Measurements from ENCODE around the gene BROX.

DNA sequence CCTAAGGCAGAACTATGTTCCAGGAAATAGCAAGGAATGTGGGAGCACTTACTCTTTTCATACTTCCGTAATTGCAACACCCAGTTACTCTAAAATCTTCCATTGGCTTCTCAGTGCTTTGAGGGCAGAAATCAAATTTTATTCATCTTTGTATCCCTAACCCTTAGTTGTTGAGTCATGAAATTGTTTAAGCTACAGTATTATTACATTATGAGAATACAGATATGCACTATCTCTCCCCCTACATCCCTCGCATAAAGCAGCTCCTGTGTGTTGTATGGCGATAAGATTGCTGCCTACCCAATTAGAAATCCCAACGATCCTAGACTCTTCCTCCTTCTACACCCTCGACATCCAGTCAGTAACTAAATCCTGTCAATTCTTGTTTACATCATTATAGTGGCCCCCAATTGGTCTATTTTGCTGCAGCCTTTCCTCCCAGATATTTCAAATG, 2.6 kb upstream of the BROX start:
- TF ChIP-seq, protein P1, sequence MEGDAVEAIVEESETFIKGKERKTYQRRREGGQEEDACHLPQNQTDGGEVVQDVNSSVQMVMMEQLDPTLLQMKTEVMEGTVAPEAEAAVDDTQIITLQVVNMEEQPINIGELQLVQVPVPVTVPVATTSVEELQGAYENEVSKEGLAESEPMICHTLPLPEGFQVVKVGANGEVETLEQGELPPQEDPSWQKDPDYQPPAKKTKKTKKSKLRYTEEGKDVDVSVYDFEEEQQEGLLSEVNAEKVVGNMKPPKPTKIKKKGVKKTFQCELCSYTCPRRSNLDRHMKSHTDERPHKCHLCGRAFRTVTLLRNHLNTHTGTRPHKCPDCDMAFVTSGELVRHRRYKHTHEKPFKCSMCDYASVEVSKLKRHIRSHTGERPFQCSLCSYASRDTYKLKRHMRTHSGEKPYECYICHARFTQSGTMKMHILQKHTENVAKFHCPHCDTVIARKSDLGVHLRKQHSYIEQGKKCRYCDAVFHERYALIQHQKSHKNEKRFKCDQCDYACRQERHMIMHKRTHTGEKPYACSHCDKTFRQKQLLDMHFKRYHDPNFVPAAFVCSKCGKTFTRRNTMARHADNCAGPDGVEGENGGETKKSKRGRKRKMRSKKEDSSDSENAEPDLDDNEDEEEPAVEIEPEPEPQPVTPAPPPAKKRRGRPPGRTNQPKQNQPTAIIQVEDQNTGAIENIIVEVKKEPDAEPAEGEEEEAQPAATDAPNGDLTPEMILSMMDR (IDR thresholded peaks at IDR 0.05; ENCODE audit: low read depth, low read length, missing input control), result no peak
- TF ChIP-seq, protein P2, sequence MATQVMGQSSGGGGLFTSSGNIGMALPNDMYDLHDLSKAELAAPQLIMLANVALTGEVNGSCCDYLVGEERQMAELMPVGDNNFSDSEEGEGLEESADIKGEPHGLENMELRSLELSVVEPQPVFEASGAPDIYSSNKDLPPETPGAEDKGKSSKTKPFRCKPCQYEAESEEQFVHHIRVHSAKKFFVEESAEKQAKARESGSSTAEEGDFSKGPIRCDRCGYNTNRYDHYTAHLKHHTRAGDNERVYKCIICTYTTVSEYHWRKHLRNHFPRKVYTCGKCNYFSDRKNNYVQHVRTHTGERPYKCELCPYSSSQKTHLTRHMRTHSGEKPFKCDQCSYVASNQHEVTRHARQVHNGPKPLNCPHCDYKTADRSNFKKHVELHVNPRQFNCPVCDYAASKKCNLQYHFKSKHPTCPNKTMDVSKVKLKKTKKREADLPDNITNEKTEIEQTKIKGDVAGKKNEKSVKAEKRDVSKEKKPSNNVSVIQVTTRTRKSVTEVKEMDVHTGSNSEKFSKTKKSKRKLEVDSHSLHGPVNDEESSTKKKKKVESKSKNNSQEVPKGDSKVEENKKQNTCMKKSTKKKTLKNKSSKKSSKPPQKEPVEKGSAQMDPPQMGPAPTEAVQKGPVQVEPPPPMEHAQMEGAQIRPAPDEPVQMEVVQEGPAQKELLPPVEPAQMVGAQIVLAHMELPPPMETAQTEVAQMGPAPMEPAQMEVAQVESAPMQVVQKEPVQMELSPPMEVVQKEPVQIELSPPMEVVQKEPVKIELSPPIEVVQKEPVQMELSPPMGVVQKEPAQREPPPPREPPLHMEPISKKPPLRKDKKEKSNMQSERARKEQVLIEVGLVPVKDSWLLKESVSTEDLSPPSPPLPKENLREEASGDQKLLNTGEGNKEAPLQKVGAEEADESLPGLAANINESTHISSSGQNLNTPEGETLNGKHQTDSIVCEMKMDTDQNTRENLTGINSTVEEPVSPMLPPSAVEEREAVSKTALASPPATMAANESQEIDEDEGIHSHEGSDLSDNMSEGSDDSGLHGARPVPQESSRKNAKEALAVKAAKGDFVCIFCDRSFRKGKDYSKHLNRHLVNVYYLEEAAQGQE (IDR thresholded peaks at IDR 0.05), result no peak
